ENCODE measurements around the gene TUSC1.
"Not testable (repeated sequence)": the region's sequence is repeated elsewhere in the genome, so short reads cannot be mapped to it uniquely, and the experiment has no call there.

The TUSC1 gene

GRCh38 chr9:25678147-25678666, at the start of gene TUSC1:
Gene TUSC1 (minus strand): TSS chr9:25678444. CDS start chr9:25678312, 132 bp downstream.
- DNase-seq = peak; percentile 81

GRCh38 chr9:25726871-25727410, 48.7 kb upstream of the TUSC1 start:
- DNase-seq = no peak

- peak; percentile 25 for DNase-seq
Observed at GRCh38 chr9:25724424-25724823, 46.2 kb upstream of the TUSC1 start.

- DNase-seq = peak; percentile 49
Observed at GRCh38 chr9:25716220-25716872, 38.1 kb upstream of the TUSC1 start.

- DNase-seq = no peak
Observed at GRCh38 chr9:25709941-25710340, 31.7 kb upstream of the TUSC1 start.

- no peak for DNase-seq
Observed at GRCh38 chr9:25704800-25705199, 26.6 kb upstream of the TUSC1 start.

- DNase-seq = peak; percentile 1
Observed at GRCh38 chr9:25703701-25704357, 25.6 kb upstream of the TUSC1 start.

GRCh38 chr9:25702536-25702935, 24.3 kb upstream of the TUSC1 start:
- no peak for DNase-seq

- not testable (repeated sequence) for DNase-seq
Observed at GRCh38 chr9:25700899-25701298, 22.7 kb upstream of the TUSC1 start.

- DNase-seq = no peak
Observed at GRCh38 chr9:25700430-25700829, 22.2 kb upstream of the TUSC1 start.

GRCh38 chr9:25691786-25692185, 13.5 kb upstream of the TUSC1 start:
- no peak for DNase-seq

GRCh38 chr9:25684321-25684720, 6.1 kb upstream of the TUSC1 start:
- DNase-seq = no peak

- peak; percentile 62 for DNase-seq
Observed at GRCh38 chr9:25681266-25681665, 3.0 kb upstream of the TUSC1 start.

GRCh38 chr9:25678846-25679360, 659 bp upstream of the TUSC1 start:
- DNase-seq = no peak

- DNase-seq = peak; percentile 57
Observed at GRCh38 chr9:25677301-25678146, 720 bp downstream of the TUSC1 start.

- DNase-seq = not testable (repeated sequence)
Observed at GRCh38 chr9:25675858-25676257, 2.4 kb downstream of the TUSC1 start.

- DNase-seq = no peak
Observed at GRCh38 chr9:25658571-25658970, 19.7 kb downstream of the TUSC1 start.

- DNase-seq = no peak
Observed at GRCh38 chr9:25654417-25654816, 23.8 kb downstream of the TUSC1 start.

GRCh38 chr9:25648116-25648515, 30.1 kb downstream of the TUSC1 start:
- no peak for DNase-seq

GRCh38 chr9:25636026-25636425, 42.2 kb downstream of the TUSC1 start:
- no peak for DNase-seq

- no peak for DNase-seq
Observed at GRCh38 chr9:25629231-25629630, 49.0 kb downstream of the TUSC1 start.
